NCI-H345 treated with DMSO at 0.1 percent for 48 hours (cell line): Measurements from ENCODE around the gene FAM89A.
"Not testable (repeated sequence)": the region's sequence is repeated elsewhere in the genome, so short reads cannot be mapped to it uniquely, and the experiment has no call there.

Source experiments
- DNase-seq: peaks from one replicate; lab custom pipeline; 2025; ENCODE audit not compliant: unreplicated experiment; lab: John Stamatoyannopoulos, UW

The FAM89A gene

GRCh38 chr1:231000201-231000600 is 39.9 kb downstream of the FAM89A start:
- no peak for DNase-seq

- DNase-seq: no peak
Measured at GRCh38 chr1:230994860-230995259, 45.2 kb downstream of the FAM89A start.

- peak; percentile 62 for DNase-seq
Measured at GRCh38 chr1:230992100-230992774, 47.8 kb downstream of the FAM89A start.

- no peak for DNase-seq
Measured at GRCh38 chr1:230987448-230987847, 52.6 kb downstream of the FAM89A start.

GRCh38 chr1:230986976-230987375 is 53.1 kb downstream of the FAM89A start:
- no peak for DNase-seq

GRCh38 chr1:230985711-230986110 is 54.3 kb downstream of the FAM89A start:
- no peak for DNase-seq

GRCh38 chr1:230984622-230985515 is 55.2 kb downstream of the FAM89A start:
- DNase-seq: not testable (repeated sequence)

- DNase-seq: no peak
Measured at GRCh38 chr1:230983811-230984210, 56.2 kb downstream of the FAM89A start.

GRCh38 chr1:230982696-230983095 is 57.4 kb downstream of the FAM89A start:
- no peak for DNase-seq

- no peak for DNase-seq
Measured at GRCh38 chr1:230979952-230980351, 60.1 kb downstream of the FAM89A start.

GRCh38 chr1:230979389-230979716 is 60.7 kb downstream of the FAM89A start:
- no peak for DNase-seq

- peak; percentile 96 for DNase-seq
Measured at GRCh38 chr1:230978491-230979388, 61.3 kb downstream of the FAM89A start, which contains the start of the genes ARV1 and TTC13. Gene ARV1, plus strand, starts transcription at chr1:230979094. Its CDS starts 12 bp downstream, at chr1:230979106. Gene TTC13, minus strand, starts transcription at chr1:230978861. Its CDS starts 31 bp downstream, at chr1:230978830.

GRCh38 chr1:230977761-230978490 is 62.1 kb downstream of the FAM89A start:
- peak; percentile 42 for DNase-seq

GRCh38 chr1:230976825-230977747 is 63.0 kb downstream of the FAM89A start:
- no peak for DNase-seq

GRCh38 chr1:230976360-230976759 is 63.7 kb downstream of the FAM89A start:
- DNase-seq: no peak

- DNase-seq: no peak
Measured at GRCh38 chr1:230975636-230976035, 64.4 kb downstream of the FAM89A start.

- DNase-seq: no peak
Measured at GRCh38 chr1:230972855-230973271, 67.2 kb downstream of the FAM89A start.

GRCh38 chr1:230971771-230972170 is 68.3 kb downstream of the FAM89A start:
- no peak for DNase-seq

GRCh38 chr1:230970432-230970831 is 69.6 kb downstream of the FAM89A start:
- no peak for DNase-seq
